Activated T-cell treated with anti-CD3 and anti-CD28 coated beads, Interleukin-2, amount 50 U/mL, for 24 hours (primary cell): ENCODE data around the gene FRMPD2.
"Not testable (repeated sequence)": the region's sequence is repeated elsewhere in the genome, so short reads cannot be mapped to it uniquely, and the experiment has no call there.

Experiments
- DNase-seq: peaks from one replicate; pipeline ENCODE4 v3.0.0-alpha.2; 2020
- H3K27ac Mint-ChIP-seq: 2 replicates; pipeline ENCODE4 v1.8.0; 2020; ENCODE audit warnings: mild to moderate bottlenecking, mixed read lengths
- H3K27me3 Mint-ChIP-seq: 2 replicates; pipeline ENCODE4 v1.8.0; 2020; ENCODE audit warnings: mixed read lengths
- H3K36me3 Mint-ChIP-seq: 2 replicates; pipeline ENCODE4 v1.8.0; 2020; ENCODE audit warnings: low read depth, mixed read lengths
- H3K4me1 Mint-ChIP-seq: 2 replicates; pipeline ENCODE4 v1.8.0; 2020; ENCODE audit warnings: low read depth, mixed read lengths
- H3K4me3 Mint-ChIP-seq: 2 replicates; pipeline ENCODE4 v1.8.0; 2020; ENCODE audit warnings: mild to moderate bottlenecking, moderate library complexity, mixed read lengths
- H3K9me3 Mint-ChIP-seq: 2 replicates; pipeline ENCODE4 v1.8.0; 2020; ENCODE audit warnings: mixed read lengths

The FRMPD2 gene

GRCh38 chr10:48199580-48200377 is 74.7 kb downstream of the FRMPD2 start:
- Mint-ChIP-seq H3K27me3 (peaks cover 5% of the 10 kb centered on the region), H3K27ac (no peak overlapping the region), H3K4me3 (no peak overlapping the region), H3K4me1 (no peaks in the 10 kb centered on the region), H3K9me3 (no peaks in the 10 kb centered on the region), H3K36me3 (no peaks in the 10 kb centered on the region)
- no peak for DNase-seq

- H3K27ac Mint-ChIP-seq = no peak overlapping the region
- H3K27me3 Mint-ChIP-seq = peaks cover 3% of the 10 kb centered on the region
- DNase-seq = no peak
- no peaks in the 10 kb centered on the region for H3K36me3 Mint-ChIP-seq
- no peaks in the 10 kb centered on the region for H3K9me3 Mint-ChIP-seq
- H3K4me3 Mint-ChIP-seq = no peak overlapping the region
- H3K4me1 Mint-ChIP-seq = no peaks in the 10 kb centered on the region
Measured at GRCh38 chr10:48197236-48197899, 77.1 kb downstream of the FRMPD2 start.

GRCh38 chr10:48195803-48196202 is 78.7 kb downstream of the FRMPD2 start:
- no peaks in the 10 kb centered on the region for H3K27me3 Mint-ChIP-seq
- H3K9me3 Mint-ChIP-seq = no peaks in the 10 kb centered on the region
- H3K4me1 Mint-ChIP-seq = no peaks in the 10 kb centered on the region
- H3K36me3 Mint-ChIP-seq = no peaks in the 10 kb centered on the region
- no peak overlapping the region for H3K4me3 Mint-ChIP-seq
- no peak overlapping the region for H3K27ac Mint-ChIP-seq
- DNase-seq = no peak

GRCh38 chr10:48194830-48195229 is 79.7 kb downstream of the FRMPD2 start:
- H3K4me3 Mint-ChIP-seq = no peak overlapping the region
- H3K4me1 Mint-ChIP-seq = no peaks in the 10 kb centered on the region
- H3K36me3 Mint-ChIP-seq = no peaks in the 10 kb centered on the region
- no peak for DNase-seq
- H3K9me3 Mint-ChIP-seq = no peaks in the 10 kb centered on the region
- H3K27me3 Mint-ChIP-seq = no peaks in the 10 kb centered on the region
- no peak overlapping the region for H3K27ac Mint-ChIP-seq

GRCh38 chr10:48193556-48193955 is 80.9 kb downstream of the FRMPD2 start:
- H3K27ac Mint-ChIP-seq = no peak overlapping the region
- H3K4me3 Mint-ChIP-seq = no peak overlapping the region
- H3K36me3 Mint-ChIP-seq = no peaks in the 10 kb centered on the region
- no peaks in the 10 kb centered on the region for H3K9me3 Mint-ChIP-seq
- H3K4me1 Mint-ChIP-seq = no peaks in the 10 kb centered on the region
- H3K27me3 Mint-ChIP-seq = no peaks in the 10 kb centered on the region
- DNase-seq = no peak

- H3K9me3 Mint-ChIP-seq = no peaks in the 10 kb centered on the region
- no peaks in the 10 kb centered on the region for H3K27me3 Mint-ChIP-seq
- no peak for DNase-seq
- H3K27ac Mint-ChIP-seq = no peak overlapping the region
- no peak overlapping the region for H3K4me3 Mint-ChIP-seq
- no peaks in the 10 kb centered on the region for H3K4me1 Mint-ChIP-seq
- no peaks in the 10 kb centered on the region for H3K36me3 Mint-ChIP-seq
Measured at GRCh38 chr10:48192881-48193450, 81.5 kb downstream of the FRMPD2 start.

- H3K27me3 Mint-ChIP-seq = peaks cover under 1% of the 10 kb centered on the region
- no peaks in the 10 kb centered on the region for H3K9me3 Mint-ChIP-seq
- H3K4me3 Mint-ChIP-seq = no peak overlapping the region
- H3K4me1 Mint-ChIP-seq = no peaks in the 10 kb centered on the region
- no peak for DNase-seq
- no peaks in the 10 kb centered on the region for H3K36me3 Mint-ChIP-seq
- H3K27ac Mint-ChIP-seq = no peak overlapping the region
Measured at GRCh38 chr10:48187713-48188485, 86.6 kb downstream of the FRMPD2 start.

- Mint-ChIP-seq H3K36me3 (no peaks in the 10 kb centered on the region), H3K4me3 (no peak overlapping the region), H3K27me3 (peaks cover 4% of the 10 kb centered on the region), H3K4me1 (no peaks in the 10 kb centered on the region), H3K9me3 (no peaks in the 10 kb centered on the region), H3K27ac (no peak overlapping the region)
- no peak for DNase-seq
Measured at GRCh38 chr10:48187126-48187525, 87.4 kb downstream of the FRMPD2 start.

- H3K27me3 Mint-ChIP-seq, DNase-seq, H3K9me3 Mint-ChIP-seq, H3K36me3 Mint-ChIP-seq, H3K27ac Mint-ChIP-seq, H3K4me1 Mint-ChIP-seq, H3K4me3 Mint-ChIP-seq: not testable (repeated sequence)
Measured at GRCh38 chr10:48186264-48186804, 88.2 kb downstream of the FRMPD2 start.

- H3K9me3 Mint-ChIP-seq = no peaks in the 10 kb centered on the region
- no peak overlapping the region for H3K4me3 Mint-ChIP-seq
- H3K36me3 Mint-ChIP-seq = no peaks in the 10 kb centered on the region
- no peak overlapping the region for H3K27ac Mint-ChIP-seq
- no peaks in the 10 kb centered on the region for H3K4me1 Mint-ChIP-seq
- H3K27me3 Mint-ChIP-seq = peaks cover 4% of the 10 kb centered on the region
- DNase-seq = no peak
Measured at GRCh38 chr10:48184224-48184623, 90.3 kb downstream of the FRMPD2 start.

- not testable (repeated sequence) for DNase-seq, H3K9me3 Mint-ChIP-seq, H3K27ac Mint-ChIP-seq, H3K36me3 Mint-ChIP-seq, H3K4me3 Mint-ChIP-seq, H3K27me3 Mint-ChIP-seq, H3K4me1 Mint-ChIP-seq
Measured at GRCh38 chr10:48172715-48173114, 101.8 kb downstream of the FRMPD2 start.

- not testable (repeated sequence) for H3K27ac Mint-ChIP-seq, H3K27me3 Mint-ChIP-seq, DNase-seq, H3K4me3 Mint-ChIP-seq, H3K36me3 Mint-ChIP-seq, H3K4me1 Mint-ChIP-seq, H3K9me3 Mint-ChIP-seq
Measured at GRCh38 chr10:48160670-48161069, 113.8 kb downstream of the FRMPD2 start.

- DNase-seq, H3K27me3 Mint-ChIP-seq, H3K9me3 Mint-ChIP-seq, H3K4me1 Mint-ChIP-seq, H3K4me3 Mint-ChIP-seq, H3K27ac Mint-ChIP-seq, H3K36me3 Mint-ChIP-seq: not testable (repeated sequence)
Measured at GRCh38 chr10:48160163-48160562, 114.3 kb downstream of the FRMPD2 start.

GRCh38 chr10:48154211-48155140 is 120.0 kb downstream of the FRMPD2 start:
- not testable (repeated sequence) for H3K9me3 Mint-ChIP-seq, H3K4me3 Mint-ChIP-seq, H3K27me3 Mint-ChIP-seq, H3K36me3 Mint-ChIP-seq, H3K4me1 Mint-ChIP-seq, H3K27ac Mint-ChIP-seq, DNase-seq
